SHP77 treated with DMSO at 0.1 percent for 48 hours (cell line): Measurements from ENCODE around the gene PTTG2.
"Not testable (repeated sequence)": the region's sequence is repeated elsewhere in the genome, so short reads cannot be mapped to it uniquely, and the experiment has no call there.

Experiments used
- DNase-seq: peaks from one replicate; lab custom pipeline; 2025; lab: John Stamatoyannopoulos, UW

Gene PTTG2

DNA sequence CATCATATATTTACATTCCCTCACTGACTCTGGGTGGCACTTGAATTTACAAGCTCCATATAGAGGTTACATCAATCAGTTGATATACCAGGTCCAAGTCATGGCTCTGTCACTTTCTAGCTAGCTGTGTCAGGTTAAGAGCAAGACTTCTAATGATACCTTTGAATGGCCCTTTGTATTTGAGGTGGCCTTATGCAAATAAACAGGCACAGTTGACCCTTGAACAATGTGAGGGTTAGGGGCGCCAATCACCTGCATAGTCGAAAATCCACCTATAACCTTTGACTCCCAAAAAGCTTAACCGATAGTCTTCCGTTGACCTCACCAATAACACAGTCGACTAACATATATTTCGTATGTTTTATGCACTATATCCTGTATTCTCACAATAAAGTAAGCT lies 1.3 kb upstream of the PTTG2 start:
- DNase-seq: no peak

DNA sequence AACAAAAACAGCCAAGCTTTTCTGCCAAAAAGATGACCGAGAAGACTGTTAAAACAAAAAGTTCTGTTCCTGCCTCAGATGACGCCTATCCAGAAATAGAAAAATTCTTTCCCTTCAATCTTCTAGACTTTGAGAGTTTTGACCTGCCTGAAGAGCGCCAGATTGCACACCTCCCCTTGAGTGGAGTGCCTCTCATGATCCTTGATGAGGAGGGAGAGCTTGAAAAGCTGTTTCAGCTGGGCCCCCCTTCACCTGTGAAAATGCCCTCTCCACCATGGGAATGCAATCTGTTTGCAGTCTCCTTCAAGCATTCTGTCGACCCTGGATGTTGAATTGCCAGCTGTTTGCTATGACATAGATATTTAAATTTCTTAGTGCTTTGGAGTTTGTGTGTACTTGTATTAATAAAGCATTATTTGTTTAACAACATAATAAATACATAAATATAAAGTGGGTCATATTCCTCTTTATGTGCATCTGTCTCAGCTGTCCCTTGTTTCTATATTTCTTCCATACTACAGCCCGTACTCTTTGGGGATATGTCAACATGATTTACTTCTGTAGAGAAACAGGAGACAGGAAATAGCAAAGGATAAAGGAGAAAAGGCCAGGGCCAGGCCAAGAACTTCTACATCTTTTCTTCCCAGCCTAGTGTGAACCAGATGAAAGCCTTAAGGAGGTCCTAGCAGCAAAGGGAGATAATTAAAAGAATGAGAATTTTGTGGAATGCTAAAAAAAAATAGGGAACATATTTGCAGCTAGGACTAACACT lies 667 bp downstream of the PTTG2 start:
- DNase-seq: no peak

DNA sequence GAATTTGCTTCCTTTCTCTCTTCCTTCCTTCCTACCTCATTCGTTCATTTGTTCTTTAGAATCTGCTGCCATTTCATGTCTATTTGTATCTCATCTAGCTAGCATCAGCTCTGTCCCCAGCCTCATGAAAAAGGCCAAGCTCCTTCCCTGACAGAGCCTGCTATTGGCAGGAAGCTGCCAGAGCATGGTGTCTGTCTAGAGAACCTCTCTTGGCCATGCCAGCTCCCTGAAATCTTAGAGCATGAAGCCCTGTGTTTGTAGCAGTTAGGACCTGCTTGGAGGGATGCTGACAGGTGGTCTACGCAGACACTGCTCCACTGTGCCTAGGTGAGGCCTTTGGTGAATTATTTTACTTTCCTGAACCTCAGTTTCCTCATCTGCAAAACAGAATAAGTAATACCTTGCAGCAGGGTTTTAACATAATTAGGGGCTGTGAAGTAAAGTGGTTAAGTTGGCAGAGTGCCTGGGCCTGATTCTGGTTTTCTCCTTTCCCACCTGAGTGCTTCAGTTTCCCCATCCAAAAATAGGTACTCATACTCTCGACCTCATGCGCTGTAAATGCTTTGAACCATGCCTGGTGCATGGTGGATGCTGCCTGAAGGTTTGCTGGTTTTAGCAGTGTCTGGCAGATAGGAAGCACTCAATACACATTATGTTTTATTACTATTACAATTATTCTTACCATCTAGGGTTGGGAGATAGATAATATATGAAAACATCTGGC lies 4.7 kb downstream of the PTTG2 start:
- no peak for DNase-seq

DNA sequence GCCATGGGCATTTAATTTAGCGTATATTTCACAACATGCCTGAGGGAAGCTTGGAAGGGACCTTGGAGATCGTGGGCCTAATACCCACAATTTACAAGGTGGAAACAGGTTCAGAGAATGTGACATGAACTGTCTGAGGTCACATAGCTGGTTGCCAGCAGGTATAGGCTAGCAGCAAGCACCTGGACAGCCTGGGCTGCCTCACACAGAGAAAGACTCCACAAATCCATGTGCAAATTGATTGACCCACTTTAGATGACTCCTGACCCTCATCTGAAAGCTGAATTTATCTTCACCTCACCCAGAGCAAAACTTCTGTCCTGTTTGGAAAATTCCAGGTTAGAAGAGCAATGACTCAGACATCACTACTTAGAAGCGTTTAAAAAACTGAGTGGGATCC lies 5.8 kb downstream of the PTTG2 start:
- DNase-seq: no peak

DNA sequence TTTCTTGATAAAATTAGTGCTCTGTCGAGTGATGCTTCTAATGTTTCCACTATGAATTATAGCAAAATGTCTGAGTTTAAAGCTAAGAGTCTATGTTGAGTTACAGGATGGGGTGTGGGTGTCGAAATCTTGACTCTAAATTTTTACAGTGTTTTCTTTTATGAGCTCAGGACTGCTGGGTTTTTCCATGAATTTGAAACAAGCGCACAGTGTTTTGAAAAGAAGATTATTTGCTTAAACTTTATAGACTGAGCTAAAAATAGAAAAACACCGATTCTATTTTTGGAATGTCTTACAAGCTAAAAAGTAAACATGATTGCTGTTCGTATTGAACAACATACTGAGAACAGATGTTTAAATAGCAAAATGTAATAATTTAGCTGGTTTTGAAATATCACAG lies 7.5 kb downstream of the PTTG2 start:
- DNase-seq: no peak

DNA sequence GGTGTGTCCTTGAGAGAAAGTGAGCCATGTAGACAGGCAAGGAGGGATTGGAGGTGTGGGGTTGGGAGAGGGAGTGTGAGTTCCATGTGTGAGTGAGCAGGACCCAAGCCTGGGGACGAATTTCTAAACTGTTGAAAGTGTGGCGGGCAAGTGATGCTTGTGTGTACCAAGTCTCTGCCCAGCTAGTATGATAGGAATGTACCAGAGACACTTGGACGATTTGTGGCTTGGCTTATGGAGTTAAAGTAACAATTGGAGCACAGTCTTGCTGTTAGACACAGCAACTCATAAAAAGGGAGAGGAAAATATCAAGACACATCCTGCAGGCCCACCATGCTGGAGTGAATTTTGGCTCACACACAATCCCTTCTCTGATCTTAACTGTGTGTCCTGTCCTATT lies 8.5 kb downstream of the PTTG2 start:
- no peak for DNase-seq

DNA sequence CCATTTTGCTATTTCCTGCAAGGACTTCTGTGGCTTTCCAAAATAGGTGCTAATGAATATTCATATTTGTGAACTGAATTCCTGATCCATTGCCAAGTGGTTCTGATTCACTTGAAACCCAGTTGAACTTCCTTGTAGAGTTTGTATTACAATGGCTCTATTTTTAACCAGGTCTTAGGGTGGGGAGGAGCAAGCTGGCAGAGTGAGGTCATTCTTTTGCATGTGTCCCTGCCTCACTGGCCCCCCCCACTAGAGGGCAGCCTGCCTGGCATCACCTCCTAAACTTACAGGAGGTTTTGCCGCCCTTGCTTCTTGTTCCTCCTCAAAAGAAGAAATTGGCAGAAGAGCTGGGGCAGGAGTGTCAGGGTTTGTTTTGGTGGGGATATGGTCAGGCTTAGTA lies 10.5 kb downstream of the PTTG2 start:
- no peak for DNase-seq

DNA sequence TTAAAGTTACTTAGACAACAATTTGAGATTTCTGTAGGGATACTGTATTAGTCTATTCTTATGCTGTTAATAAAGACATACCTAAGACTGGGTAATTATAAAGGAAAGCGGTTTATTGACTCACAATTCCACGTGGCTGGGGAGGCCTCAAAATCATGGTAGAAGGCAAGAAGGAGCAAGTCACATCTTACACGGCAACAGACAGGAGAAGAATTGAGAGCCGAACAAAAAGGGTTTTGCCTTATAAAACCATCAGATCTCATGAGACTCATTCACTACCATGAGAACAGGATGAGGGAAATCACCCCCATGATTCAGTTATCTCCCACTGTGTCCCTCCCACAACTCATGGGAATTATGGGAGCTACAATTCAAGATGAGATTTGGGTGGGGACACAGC lies 11.0 kb downstream of the PTTG2 start:
- no peak for DNase-seq

DNA sequence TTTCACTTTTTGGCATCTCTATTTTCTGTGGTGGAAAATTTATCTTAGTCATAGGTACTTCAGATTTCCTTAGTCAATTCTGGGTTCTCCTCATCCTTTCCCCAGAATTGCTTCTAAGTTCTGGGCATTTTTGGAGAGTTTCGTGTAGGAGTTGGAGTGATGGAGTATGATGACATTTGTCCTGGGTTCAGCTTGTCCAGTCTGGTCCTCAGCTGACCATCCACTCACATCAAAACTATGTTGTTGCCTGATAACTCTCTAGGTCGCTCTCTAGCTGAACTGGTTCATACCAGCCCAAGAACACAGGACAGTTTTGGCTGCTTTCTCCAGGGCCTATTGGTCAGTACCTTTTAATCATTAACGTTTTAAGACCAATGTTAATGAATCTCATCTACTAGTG lies 13.2 kb downstream of the PTTG2 start:
- DNase-seq: no peak

DNA sequence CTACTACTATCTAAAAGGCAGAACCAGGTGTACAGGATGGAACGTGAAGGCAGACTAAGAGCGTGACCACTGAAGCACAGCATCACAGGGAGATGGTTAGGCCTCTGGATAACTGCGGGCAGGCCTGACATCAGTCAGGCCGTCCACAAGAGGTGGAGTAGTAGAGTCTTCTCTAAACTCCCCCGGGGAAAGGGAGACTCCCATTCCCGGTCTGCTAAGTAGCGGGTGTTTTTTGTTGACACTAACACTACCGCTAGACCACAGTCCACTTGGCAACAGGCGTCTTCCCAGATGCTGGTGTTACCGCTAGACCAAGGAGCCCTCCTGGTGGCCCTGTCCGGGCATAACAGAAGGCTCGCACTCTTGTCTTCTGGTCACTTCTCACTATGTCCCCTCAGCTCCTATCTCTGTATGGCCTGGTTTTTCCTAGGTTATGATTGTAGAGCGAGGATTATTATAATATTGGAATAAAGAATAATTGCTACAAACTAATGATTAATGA lies 15.2 kb downstream of the PTTG2 start:
- not testable (repeated sequence) for DNase-seq

DNA sequence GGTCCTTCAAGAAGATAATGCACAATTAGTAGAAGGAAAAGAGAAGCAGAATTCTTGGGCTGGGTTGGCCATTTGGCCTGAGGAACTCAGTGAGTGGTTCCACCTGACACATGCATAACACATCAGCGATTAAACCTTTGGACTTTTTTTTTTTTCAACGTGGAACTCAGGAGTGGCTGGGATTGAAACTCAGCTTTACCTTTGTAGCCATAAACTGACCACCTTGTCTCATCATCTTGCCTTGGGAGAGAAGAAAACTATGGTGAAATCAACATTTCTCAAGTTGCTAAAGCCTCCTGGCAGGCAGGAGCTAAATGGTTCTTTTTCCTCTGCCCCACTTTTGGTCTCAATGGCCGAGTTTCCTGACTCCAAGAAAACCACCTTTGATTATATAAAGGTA lies 16.3 kb downstream of the PTTG2 start:
- no peak for DNase-seq

DNA sequence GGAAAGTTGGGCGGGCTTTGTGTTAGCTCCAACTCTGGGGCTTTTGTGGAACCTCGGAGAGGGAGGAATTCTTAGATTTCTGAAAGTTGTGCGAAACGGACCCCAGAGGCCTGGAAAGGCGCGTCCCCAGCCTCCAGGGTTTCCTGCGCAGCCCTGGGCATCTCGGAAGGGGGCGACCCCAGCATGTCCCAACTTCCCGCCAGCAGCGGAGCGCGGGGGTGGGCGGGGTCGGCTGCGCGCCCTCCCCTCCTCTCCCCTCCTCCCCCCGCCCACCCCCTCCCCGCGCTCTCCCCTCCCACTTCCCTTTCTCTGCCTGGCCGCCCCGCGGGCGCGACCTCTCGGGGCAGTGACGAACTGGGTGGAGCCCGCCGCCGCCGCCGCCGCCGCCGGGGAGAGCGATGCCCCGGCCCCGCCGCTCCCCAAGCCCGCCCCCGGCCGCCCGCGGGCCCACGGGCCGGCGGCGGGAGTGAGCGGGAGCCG lies 16.8 kb downstream of the PTTG2 start:
- no peak for DNase-seq

DNA sequence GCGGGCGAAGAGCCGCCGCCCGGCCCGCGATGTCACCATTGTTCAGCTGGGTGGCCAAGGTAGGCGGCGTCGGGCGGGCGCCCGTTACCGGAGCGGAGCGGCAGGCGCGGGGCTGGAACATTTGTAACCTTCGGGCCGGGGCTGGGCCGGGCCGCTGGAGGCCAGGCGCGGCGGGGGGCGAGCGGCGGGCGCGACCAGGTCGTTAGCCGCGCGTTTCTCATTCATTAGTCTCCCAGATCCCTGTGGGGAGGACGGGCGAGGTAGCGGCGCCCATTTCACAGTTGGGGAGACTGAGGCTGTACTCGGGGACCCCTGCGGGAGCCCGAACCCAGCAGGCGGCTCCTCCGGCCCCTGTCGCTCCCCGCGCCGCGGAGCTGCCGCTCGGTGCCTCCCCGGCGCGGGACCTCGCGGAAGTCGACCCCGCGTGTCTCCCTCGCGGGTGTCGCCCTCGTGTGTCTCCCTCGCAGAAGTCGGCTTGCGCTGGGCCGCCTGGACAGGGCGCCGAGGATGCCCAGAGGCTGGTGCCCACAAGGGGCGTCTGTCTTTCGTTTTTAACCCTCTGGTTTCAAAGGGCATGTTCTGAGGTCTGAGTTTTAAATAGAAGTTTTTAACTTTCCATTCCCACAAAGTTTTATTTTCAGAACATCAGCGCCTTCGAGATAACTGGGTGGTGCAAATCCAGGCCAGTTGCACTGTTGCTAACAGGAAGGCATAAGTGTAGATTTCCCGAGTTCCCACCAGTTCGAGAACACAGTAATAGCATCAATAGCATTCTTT lies 17.5 kb downstream of the PTTG2 start:
- no peak for DNase-seq

DNA sequence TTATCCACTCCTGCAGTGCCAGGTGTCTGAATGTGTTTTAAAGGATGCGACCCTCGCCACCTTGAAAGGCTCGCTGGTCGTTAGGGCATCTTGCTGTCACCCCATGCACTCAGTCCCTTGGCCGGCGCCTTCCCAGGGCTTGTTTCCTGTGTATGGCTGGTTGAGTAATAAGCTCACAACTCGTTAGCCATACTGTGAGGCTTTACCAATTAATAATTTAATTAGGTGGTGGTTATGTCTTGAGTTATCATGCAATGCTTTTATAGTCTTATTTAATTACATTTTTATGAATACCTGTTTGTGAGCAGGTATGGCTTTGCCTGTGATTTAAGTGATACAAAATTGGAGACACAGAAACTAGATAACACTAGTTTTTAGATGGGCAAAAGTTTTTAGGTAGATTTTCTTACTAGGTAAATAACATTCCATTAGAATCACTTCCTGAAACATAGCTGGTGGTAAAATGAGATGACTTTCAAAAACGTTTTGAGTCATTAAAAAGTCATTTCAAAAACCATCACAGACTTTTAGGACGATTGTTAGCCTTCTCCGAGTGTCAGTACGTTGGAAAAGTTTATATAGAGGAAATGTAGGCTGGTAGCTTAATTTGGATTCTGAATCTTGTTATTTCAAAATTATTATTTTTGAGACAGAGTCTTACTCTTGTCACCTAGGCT lies 18.2 kb downstream of the PTTG2 start:
- no peak for DNase-seq

DNA sequence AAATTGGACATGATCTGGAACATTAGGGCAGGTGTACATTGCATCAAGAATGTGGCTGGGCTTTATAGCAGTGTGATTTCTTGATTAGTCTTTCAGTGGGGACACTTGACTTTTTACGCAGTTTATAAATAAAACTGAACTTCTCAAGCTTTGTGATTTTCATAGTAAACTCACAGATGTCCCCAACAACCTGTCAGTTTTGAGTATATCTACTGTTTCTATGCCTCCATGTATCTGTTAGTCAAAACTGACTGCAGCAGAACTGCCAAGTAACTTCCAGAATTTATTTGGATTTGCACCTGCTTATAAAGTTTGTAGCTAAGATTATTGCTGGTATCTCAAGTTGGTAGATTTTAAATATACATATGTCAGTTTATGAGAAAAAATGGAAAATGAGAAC lies 20.0 kb downstream of the PTTG2 start:
- no peak for DNase-seq

DNA sequence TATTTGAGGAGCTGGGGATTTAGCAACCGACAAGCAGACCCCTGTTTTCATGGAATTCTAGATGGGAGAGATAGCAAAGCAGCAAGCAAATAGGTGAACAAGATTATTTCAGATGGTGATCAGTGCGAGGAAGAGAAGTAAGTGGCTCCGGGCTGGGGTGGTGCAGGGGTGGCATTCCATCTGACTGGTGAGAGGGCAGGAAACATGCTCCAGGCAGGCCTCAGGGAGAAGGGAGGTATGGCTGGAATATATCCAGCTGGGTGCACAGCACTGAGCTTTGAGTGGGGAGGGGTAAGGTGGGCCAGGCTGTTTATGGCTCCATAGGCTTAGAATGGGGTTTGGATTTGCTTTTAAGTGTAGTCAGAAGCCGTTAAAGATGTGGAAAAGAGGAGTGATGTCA lies 21.2 kb downstream of the PTTG2 start:
- no peak for DNase-seq

DNA sequence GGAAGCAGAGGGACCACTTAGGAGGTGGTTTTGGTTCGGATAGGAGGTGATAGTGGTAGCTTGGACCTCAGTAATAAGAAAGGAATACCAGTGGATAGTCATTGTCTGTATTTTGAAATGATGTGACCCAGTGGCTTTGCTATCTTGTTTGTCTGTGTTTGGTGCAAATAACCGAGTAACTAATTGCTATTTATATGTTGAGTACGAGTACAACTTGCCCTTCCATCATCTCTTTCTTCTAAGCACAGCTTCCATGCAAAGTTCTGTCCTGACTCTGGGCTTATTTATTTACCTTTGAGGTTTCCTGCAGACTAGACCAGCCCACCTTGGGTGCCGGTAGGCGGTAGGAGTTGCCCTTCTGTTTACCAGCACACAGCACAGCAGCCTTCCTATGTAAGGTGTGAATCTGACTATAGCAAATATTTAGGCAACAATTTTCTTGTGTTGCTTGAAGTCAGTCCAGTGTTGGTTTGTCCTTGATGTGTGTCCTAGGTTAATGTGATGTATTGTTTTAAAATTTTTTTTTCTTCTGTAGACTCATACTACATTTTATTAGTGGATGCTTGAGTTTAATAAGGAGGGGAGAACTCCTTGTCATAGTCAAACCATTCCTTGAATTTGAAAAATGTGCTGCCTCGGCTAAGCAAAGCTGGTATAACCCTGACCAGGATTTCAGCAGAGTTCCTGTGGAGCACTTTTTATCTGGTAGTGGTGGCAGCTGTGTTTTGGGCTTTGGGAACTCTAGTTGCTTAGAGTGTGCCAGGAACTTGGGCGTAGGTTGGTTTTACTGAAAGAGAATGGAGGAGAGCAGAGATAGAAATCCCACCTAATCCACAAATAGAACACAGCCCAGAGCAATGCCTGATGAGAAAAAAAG lies 21.9 kb downstream of the PTTG2 start:
- DNase-seq: no peak

DNA sequence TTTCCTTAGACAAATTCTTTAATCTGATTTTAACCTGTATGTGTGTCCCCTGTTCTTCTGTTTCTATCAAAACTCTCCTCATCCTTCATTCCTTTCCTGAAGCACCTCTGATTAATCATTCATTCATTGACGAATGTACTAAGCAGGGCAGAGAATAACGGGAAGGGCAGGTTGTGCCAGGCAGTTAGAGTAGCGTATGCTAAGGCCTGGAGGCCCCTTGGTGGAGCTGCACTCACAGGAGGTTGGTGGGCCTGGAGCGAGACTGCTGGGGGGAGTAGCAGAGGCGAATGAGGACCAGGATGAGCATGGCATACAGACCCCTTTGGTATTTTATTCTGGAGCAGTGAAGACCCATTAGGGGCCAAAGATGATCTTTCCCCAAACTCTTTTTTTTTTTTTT lies 22.5 kb downstream of the PTTG2 start:
- no peak for DNase-seq

DNA sequence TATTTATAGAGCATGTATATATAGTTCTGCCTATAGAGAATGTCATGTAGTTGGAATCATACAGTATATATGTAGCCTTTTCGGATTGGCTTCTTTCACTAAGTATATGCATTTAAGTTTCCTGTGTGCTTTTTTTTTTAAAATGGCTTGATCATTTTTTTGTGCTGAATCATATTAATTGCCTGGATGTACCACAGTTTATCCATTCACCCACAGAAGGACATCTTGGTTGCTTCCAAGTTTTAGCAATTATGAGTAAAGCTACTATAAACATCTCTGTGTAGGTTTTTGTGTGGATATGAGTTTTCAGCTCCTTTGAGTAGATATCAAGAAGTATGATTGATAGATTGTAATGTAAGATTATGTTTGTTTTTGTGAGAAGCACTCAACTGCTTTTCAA lies 23.8 kb downstream of the PTTG2 start:
- DNase-seq: no peak

DNA sequence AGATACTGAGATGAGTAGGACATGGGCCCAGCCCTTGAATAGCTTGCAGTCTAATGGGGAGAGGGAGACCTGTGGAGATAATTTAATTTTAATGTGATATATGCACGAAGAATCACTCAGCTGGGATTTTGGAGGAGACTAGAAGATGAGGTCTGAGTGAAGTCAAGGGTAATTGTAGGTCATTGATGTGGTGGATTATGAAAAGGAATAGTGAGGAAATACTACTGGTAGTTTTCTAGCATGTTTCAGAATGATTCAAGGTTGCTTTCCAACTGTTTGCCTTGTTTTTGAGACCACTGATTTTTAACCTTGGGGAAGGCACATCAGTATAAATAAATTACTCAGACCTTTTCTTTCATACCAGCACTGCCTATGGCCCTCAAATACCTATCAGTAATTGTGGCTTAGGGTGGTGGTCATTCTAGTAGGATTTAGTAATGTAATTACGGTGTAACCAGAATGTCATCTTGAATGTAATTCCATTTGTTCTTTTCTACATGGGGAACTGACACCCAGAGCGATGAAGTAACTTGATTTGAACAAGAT lies 25.6 kb downstream of the PTTG2 start:
- DNase-seq: no peak

DNA sequence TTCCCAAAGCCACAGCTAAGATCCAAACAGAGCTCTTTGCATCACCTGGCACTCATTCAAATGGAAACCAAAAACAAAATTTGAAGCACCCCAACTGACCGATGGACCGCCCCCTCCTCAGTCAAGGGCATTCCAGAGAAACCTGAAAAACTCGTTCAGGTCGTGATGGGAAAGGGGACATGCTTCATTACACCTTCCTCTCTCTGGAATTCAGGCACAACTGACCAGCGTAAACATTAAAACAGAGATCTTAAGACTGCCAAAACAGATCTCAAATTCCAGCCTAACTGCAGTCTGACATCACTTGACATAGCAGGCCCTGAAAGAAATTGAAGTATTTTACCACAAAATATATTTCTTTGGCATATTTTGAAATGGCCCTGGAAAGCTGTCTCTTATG lies 28.5 kb downstream of the PTTG2 start:
- DNase-seq: no peak
